HPDE6-E6E7 (cell line): ENCODE measurements around the gene CCR9.

Experiments
- DNase-seq: peaks from one replicate; pipeline ENCODE4 v3.0.0; 2011; ENCODE audit warnings: missing footprints; ENCODE audit errors: extremely low spot score

The CCR9 gene

DNA sequence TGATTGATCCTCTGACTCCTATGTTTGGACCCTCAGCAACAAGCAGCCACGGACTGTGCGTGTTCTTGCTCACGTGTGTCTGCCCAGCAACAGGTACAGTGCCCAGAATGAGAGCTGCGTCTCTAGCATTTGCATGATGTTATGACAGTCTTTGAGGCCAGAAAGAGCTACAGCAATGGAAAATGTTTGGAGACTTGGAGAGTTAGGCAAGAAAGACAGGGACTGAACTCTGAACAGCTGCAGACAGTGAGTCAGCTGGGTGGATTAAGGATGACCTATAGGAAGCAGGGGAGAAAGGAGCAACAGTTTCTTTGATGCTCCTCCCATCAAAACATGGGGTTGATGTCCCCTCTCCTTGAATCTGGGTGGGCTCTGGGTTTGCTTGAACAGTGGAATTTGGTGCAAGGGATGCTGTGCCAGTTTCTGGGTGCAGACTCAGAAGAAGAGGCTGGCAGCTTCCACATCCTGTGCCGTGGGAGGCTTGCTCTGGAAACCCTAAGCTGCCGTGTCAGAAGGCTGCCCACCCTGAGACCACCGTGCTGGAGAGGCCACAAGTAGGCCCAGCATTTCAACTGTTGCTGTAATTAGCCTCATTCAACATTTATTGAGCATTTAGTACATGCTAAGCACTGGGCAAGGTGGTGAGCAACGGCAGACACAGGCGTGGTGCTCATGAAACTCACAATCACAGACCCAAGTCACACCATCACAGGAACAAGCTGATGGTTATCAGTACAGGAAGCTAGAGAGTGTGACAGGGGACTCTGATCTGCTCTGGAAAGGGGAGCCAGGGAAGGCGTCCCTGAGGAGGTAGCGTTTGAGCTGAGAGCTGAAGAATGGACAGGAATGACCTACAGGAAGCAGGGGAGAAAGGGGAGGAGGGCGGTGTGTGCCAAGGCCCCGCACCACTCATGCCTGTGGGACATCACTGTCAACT, 21.7 kb downstream of the CCR9 start:
- DNase-seq, result no peak

DNA sequence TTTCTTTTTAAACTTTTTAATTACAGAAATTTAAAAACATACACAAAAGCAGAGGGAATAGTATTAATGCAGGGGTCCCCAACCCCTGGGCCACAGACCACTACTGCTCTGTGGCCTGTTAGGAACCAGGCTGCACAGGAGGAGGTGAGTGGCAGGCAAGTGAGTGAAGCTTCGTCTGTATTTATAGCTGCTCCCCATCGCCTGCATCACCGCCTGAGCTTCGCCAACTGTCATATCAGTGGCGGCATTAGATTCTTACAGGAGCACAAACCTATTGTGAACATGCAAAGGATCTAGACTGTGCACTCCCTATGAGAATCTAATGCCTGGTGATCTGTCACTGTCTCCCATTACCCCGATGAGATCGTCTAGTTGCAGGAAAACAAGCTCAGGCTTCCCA, 22.4 kb downstream of the CCR9 start:
- DNase-seq, result no peak

DNA sequence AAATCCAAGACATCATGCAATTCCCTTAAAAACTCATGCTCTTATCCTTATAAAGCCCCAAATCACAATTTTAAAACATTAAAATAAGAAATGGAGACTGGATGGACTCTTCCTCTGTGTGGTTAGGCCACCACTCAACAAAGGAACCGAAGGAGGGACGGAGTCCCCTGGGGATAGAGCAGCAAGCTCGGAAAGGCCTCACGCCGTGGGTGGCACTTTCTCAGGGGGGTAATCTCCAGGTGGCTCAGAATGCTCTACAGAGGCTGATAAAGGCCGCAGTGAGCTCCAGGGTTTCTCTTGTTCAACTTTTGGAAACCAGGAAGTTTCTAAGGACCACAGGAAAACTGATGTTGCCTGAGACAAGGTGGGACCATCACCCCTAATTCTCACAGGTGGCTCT, 23.2 kb downstream of the CCR9 start:
- no peak for DNase-seq

DNA sequence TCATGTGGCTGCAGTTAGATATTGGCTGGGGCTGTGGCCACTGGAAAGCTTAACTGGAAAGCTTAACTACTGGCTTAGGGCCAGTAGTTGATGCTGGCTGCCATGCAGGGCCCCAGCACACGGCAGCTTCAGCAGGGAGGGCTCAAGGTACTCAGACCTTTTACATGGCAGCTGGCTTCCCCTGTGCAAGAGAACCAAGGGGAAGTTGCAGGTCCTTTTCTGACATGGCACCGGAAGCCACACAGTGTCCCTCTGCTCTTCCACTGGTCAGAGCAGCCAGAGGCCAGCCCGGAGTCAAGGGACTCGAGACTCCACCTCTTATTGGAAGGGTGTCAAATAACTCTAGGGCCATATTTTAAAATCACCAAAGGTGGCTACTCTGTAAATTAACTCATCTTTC, 24.5 kb downstream of the CCR9 start:
- no peak for DNase-seq

DNA sequence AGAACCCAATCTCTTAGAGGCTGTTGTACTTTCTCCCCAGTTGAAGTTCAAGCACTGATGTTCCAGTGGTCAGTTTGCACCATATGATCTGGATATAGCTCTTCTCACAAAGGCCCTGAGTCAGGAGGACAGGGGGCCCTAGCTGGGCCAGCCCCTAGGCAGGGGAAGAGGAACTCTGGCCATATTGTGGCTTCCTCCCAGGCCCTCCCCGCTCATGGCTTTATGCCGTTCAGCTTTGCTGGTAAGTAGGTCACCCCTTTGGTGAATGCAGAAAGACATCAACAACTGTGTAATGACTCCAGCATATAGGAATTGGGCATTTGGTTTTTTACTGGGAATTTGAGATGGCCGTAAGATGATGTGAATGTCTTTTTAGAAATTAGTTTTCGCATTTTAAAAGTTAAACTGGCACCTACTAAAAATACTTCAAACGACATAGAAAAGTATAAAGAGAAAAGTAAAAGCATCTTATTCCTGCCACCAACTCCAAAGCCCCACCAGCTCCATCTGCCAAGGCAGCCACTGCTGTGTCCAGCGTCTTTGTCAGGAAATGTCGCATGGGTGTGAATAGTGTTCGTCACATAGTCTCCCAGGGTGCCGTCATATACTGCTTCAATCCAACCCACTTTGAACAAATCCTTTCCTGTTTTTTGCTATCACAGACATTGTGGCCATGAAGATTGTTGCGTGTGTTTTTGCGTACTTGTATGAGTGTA, 25.3 kb downstream of the CCR9 start:
- no peak for DNase-seq

DNA sequence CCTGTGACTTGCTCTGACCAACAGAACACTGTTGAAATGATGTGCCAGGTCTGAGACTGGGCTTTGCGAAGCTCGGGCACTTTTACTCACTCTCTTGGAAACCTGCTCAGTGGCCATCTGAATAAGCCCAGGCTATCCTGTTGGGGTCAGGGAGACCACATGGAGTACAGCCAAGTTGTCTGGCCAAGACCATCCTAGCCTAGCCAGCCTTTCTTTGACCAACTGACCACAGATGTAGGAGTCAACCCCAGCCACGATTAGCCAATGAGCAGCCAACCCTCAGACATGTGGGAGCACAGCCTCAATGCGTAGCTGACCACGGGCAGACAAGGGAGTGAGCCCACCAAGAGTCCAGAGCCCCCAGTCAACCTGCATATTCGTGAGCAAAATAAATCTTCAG, 26.1 kb downstream of the CCR9 start:
- DNase-seq, result no peak

DNA sequence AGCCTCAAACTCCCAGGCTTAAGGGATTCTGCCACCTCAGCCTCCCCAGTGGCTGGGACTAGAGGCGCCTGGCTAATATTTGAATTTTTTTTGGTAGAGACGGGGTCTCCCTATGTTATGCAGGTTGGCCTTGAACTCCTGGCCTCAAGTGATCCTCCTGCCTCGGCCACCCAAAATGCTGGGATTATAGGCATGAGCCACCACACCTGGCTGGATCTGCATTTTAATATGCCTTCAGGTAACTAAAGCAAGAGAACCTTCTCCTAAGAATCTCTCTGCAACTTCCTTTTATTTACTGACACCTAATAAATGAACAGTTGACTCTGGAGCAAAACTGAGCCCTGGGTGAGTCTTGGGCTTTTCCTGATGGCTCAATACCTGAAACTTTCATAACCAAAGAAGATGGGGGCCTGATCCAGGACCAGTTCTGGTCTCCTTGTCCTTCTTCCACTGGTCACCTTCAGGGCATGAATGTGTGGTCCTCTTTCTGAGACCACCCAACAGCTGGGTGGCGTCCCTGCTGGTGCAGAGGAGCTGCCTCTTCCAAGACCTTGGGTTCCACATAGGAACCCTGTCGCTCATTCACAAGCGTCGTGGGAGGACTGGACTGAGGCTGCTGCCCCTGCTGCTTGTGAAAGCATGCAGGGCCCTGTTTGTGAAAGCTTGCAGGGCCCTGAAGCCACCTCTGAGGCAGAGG, 28.2 kb downstream of the CCR9 start:
- no peak for DNase-seq

DNA sequence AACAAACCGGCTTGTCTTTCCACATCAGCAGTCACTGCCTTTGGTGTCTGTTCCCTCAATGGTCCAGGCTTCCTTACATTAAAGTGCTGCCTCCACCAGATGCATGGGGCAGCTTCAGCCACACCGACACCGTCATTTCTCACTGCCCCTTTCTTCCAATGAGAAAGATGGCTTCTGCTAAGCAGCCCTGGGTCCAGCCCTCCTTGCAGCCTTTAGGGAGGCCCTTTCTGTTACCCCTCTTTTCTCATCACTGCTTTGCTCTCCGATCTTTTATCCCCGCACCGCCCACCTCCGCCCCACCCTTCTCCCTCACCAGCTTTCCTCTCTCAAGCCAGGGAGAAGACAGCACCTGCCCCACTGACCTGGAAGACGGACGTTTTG, 28.7 kb downstream of the CCR9 start:
- no peak for DNase-seq

DNA sequence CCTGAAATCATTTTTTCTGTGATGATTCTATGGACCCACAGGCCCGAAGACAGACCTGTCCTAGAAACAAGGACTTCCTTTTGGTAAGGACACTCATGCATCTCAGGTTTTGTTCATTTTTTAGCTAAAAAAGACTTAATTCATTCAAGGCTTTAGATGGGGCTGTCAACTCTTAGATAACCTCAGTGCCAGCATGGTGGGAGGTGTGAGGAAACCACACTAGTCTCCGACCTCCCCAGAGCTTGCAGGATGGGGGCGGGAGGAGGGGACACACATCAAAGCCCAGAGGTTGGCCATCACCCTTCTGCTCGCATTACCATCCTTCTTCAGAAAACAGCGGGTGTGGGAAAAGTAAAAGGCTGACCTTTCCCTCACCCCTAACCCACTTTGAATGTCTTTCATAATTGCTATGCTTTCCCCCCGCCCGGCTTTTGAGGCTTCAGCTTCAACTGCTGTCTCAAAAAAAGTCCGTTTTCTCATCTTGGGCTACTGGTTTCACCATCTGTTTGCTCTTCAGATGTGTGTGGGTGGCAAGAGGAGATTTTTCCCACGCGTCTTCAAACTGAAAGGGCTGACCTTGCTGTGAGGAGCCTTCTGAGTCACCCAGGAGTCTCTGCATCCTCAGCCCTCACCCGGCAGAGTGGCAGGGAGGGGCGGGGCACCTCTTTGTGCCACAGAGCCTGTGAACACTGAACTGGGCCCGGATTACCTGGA, 29.3 kb downstream of the CCR9 start:
- DNase-seq, result peak; percentile 53

DNA sequence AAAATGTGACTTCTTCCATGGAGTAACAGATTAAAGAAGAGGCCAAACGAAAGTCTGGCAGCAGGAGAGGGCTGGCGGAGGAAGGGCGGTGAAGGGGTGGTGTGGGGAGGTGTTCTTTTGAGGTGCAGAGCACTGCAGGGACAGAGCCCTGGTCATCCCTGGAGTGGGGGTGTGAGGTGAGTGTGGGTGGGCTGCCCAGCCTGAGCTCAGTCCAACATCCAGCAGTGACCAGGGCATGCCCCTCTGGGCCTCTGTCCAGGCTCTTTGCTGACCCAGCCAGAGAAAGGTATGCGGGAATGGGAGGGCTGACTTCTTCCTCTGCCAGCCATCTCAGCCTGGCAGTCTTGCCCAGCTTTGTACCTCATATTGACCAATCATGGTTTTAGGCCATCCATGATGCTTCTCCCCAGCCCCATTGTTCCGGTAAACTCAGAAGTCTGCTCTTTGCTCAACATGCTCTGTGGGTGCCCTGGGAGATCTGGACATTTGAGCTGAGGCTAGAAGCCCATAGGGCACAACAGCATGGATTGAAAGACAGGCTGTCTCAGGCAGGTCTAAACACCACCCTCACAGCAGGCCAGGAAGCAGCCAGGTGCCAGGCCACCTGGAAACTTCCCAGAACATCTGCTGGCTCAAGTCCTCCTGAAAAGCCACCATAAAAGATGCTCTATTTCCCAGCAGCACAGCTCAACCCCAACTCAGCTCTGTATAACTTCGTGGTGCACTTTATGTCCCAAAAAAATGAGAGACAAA, 31.0 kb downstream of the CCR9 start:
- DNase-seq, result no peak

DNA sequence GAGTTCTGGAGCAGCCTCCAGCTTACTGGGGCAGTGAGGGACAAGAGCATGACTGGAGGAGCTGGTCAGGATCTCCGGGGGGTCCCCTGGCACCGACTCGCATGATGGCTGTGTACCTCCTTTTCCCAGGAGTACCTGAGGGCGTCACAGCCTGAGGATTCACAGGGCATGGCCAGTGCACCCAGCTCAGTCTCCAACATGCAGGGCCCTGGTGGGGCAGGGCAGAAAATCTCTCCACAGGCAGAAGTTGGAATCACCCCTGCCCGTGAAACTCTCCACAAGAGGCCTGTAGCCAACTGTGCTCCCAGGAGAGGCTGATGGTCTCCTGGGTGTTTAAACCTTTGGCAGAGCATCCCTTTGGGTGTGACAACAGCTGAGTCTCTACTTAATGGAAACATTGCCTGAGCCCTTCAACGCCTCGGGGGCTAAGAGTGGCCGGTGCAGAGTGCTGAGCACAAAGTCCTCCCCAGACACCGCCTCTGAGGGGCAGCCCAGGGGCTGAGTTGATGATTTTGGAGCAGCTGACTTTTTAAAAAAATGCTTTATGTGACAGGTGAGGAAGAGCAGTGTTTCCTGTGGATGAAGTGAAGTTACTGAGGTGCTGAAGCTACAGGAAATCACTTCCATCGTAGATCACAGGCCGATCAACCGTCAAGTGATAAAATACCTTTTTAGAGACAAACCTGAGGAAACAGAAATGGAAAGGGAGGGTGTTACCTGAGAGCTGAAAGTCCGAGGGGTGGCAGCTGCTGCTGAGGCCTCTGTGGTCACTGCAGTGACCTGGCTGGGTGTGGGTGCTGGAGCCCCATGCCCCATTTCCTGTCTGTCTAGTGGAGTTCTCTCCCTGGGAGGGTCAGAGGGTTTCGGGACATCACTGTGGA, 35.1 kb downstream of the CCR9 start:
- no peak for DNase-seq

DNA sequence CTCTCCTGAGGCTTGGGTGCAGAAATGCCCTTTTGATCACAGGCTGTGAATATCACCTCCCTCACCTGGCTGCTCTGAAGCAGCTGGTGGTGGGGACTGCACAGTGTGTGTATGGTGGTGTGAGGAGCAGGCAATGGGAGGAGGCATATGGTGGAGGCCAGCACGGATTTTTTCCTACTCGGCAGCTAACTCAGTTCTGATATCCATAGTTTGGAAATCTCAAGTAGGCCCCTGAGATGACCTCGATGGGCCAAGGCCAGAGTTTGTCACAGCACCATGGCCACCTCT, 35.6 kb downstream of the CCR9 start:
- DNase-seq, result no peak

DNA sequence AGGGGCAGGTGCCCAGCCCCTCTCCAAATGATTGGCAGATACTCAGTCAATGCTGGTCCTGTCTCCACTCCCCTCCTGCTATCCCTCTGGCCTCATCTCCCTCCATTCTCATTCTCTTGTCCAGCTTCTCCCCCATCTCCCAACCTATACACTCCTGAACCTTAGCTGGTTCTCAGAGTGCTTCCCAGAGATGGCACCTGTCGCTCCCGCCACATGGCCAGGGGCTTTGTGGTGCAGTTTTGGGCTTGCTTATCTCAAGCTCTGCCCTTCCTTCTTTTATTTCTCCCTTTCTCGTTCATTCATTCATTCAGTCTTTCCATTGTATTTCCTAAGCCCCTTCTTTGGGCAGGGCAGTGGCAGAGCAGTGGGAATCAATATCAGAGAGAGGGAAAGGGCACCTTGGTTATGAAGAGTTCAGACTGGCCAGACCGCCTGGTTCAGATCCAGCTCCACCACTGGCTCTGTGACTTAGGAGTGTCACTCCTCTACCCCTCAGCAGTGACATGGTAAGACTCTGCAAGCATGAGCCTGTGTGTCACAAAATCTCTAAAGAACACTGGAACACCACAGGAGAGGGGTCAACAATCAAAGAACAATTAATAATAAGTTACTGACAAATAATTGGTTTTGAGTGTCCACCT, 36.7 kb downstream of the CCR9 start:
- no peak for DNase-seq

DNA sequence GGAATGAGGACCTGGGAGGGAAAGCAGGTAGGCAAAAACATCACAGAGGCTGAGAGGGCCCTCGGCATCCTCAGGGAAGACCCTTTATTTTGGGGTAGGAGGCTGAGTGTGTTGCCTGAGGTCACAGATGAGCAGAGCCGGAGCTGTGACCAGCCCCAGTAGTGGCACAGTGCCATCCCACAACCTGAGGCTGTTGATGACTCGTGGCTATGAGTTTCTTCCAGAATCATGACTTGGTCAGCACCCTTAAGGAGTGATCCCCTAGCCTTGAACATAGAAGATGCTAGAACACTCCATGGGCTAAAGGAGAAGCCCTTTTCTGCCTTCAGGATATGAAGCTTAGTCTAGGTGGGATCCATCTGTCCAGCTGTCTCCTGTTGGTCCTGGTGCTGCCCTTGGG, 37.4 kb downstream of the CCR9 start:
- DNase-seq, result no peak

DNA sequence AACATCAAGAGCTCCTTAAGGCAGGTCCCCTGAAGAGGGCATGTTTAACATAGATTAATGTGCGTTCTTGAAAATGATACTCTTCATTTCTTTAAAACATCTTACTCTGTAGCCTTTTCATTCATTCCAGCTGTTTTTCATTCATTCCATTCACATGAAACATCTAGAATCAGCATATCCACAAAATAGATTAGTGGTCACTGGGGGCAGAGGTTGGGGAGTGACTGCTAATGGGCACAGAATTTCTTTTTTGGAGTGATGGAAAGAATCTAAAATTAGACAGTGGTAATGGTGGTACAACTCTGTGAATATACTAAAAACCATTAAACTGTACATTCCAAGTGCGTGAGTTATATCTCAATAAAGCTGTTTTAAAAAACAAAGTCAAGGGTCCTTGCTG, 41.5 kb downstream of the CCR9 start:
- DNase-seq, result no peak

DNA sequence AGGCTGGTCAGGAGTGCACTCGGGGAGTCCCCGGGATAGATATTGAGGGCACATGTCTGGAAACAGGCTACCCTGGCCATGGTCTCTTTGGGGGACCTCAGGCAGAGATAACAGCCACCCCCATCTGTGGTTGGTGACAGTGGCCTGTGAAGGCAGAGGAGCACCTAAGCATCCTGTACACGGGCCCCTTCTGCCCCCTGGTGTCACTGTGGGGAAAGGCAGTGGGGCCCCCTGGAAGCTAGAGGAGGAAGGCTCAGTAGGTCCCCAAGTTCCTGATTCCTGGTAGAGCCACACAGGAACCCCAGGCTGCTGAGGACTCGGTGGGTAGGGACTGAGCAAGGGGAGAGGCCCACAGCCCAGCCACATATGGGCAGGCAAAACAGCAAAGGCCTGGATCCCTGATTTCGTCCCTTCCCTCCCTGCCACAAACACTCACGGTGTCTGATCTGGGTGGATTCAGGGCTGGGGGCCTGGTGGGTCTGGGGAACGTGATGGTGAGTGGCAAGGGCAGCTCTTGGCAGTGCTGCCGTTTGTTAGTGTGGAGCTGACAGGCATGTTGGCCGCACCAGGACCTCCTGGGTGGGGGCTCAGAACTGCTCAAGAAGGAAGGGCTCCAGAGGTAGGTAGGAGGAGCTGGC, 42.8 kb downstream of the CCR9 start:
- DNase-seq, result peak; percentile 15

DNA sequence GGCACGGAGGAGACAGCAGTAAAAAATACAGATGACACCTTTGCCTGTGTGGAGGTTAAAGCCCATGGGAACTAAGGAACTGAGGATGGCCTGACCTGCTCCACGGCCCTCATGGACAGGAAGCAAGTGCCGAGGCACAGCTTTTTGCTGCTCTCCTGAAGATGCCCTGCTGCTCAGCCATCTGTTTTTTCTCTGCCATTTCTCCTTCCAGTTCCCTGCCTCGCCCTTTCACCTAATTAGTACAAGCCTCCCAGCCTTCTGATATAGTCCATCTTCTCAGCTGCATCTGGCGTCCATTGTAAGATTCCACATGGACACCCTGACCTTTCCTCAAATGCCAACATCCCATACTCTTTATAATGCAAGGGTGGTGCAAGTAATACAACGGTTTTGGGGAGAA, 45.2 kb downstream of the CCR9 start:
- no peak for DNase-seq

DNA sequence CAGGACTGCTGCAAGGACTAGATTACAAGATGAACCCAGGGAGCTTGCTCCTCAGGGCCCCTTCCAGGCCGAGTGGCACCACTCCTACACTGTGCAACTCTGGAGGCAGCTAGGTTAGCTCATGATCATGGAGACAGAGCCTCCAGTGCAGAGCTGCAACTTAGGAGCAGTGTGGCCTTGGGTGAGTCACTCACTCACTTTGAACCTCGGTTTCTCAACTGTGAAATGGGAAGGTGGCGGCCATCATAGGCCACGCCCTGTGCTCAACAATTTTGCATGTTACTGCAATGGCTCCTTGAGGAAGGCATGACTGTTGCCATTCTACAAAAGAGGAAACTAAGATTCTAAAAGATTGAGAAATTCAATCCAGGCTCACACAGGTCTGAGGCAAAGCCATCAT, 45.8 kb downstream of the CCR9 start:
- DNase-seq, result no peak

DNA sequence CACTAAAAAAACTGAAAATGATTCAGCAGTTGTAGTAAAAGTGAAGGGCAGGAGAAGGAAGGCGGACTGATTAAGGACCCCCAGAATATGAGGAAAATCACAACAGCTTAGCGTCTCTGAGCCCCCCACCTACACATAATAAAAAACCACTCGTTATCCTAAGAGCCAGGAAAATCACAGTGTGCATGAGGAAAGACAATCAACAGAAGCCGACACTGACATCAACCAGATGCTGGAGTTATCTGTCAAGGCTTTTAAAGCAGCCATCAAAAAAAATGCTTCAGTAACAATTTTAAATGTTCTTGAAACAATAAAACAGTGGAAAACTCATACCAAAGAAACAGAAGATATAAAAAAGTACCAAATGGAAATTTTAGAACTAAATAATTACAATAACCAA, 47.2 kb downstream of the CCR9 start:
- DNase-seq, result no peak

DNA sequence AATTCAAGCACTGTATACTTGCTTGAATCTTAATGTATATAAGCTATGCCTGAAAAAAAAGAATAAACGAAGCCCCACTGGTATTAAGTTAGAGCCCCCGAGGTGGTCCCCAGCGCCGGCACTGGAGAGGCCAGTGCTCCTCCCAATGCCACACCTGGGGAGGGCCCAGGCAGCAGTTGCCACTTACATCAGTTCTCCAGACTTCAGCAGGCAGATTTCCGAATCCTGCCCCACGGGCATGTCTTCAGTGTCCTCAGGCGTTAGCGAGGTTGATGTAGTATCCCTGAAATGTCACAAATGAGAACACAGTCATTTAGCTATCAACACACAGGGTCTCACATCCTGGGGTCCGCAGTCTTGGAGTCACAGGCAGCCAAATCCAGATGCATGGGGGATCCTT, 49.9 kb downstream of the CCR9 start:
- no peak for DNase-seq
